Glutamatergic neuron (in vitro differentiated cells): Measurements from ENCODE around the gene CELF2. TPM values are rescaled to one million over a fixed set of nuclear protein-coding genes. Genes with fewer than 3 reads are reported as not detected.
A peak's percentile ranks its signal among the peaks of the same experiment; 100 is the strongest.

Source experiments
- DNase-seq: peaks from one replicate; pipeline ENCODE4 v3.0.0; 2022
- H3K27ac Mint-ChIP-seq: one replicate; pipeline ENCODE4 v1.8.0; 2020; ENCODE audit warnings: mild to moderate bottlenecking, mixed read lengths, inconsistent platforms; ENCODE audit not compliant: unreplicated experiment
- H3K27me3 Mint-ChIP-seq: one replicate; pipeline ENCODE4 v1.8.0; 2020; ENCODE audit warnings: mild to moderate bottlenecking, moderate library complexity, mixed read lengths, inconsistent platforms; ENCODE audit not compliant: unreplicated experiment
- H3K36me3 Mint-ChIP-seq: one replicate; pipeline ENCODE4 v1.8.0; 2020; ENCODE audit warnings: mild to moderate bottlenecking, mixed read lengths, inconsistent platforms; ENCODE audit not compliant: unreplicated experiment
- H3K4me1 Mint-ChIP-seq: one replicate; pipeline ENCODE4 v1.8.0; 2020; ENCODE audit warnings: mild to moderate bottlenecking, low read depth, mixed read lengths, inconsistent platforms; ENCODE audit not compliant: unreplicated experiment
- H3K4me3 Mint-ChIP-seq: one replicate; pipeline ENCODE4 v1.8.0; 2020; ENCODE audit warnings: mild to moderate bottlenecking, mixed read lengths, inconsistent platforms; ENCODE audit not compliant: unreplicated experiment
- H3K9me3 Mint-ChIP-seq: one replicate; pipeline ENCODE4 v1.8.0; 2020; ENCODE audit warnings: mild to moderate bottlenecking, moderate library complexity, mixed read lengths, inconsistent platforms; ENCODE audit not compliant: unreplicated experiment
- CTCF ChIP-seq: fragments of 200-600 bp; sonication (generic); IDR thresholded peaks from one replicate; pipeline ENCODE4 v1.5.0; 2021; ENCODE audit not compliant: partially characterized antibody, unreplicated experiment
- total RNA-seq: library from RNA; stranded (reverse); fragmentation: NEBNext Ultra II Directional; extraction: Animal tissue kit (Norgen Biotek cat#: 25700); gene quantifications from one replicate; pipeline ENCODE4 v1.2.1, GENCODE V29; 2021; ENCODE audit not compliant: unreplicated experiment

Gene CELF2
- total RNA-seq, 1 donor from 2014 or later: 47.4 TPM

GRCh38 chr10:11193001-11193551 is 175.4 kb downstream of the CELF2 start:
- Mint-ChIP-seq H3K27ac (no peak overlapping the region), H3K4me3 (no peak overlapping the region), H3K36me3 (no peaks in the 10 kb centered on the region), H3K27me3 (no peaks in the 10 kb centered on the region), H3K9me3 (peaks cover 8% of the 10 kb centered on the region), H3K4me1 (peaks cover 33% of the 10 kb centered on the region)
- DNase-seq: no peak
- no peak for TF ChIP-seq CTCF

DNA sequence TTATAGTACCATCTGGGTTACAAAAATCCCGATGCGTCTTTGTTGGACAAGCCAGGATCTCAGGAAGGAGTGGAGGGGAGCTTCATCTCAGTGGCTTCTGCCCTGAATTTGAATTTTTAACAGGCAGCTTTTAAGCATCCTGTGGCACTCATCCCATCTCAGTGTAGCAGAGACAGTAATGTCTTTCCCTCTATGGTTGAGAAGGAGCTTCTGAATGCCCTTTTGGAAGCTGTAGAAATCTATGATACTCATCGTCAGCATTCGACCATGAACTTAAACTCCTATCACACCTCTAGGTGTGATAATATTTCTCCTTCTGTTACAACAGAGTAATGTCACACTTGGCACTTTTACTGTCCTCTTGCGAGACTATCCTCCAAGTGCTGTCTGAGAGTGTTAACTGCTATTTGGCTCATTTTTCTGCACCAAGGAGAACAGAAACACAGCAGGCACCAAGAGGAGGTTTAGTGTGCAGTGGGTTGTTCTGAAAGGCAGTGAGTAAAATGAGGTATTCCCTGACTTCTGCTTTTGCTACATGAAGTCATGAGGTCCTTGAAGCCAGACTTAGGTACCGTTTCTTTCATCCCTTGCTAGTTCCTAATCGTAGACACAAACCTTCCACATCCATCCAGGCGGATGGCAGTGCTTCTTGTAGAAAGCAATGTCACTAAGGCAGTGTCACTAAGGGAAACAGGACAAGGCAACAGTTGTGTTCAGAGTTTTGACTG is 177.4 kb downstream of the CELF2 start:
- Mint-ChIP-seq H3K4me1 (peaks cover 25% of the 10 kb centered on the region), H3K36me3 (no peaks in the 10 kb centered on the region), H3K4me3 (no peak overlapping the region), H3K27me3 (no peaks in the 10 kb centered on the region), H3K9me3 (peaks cover 4% of the 10 kb centered on the region), H3K27ac (peak overlapping the region; percentile 6)
- TF ChIP-seq CTCF: no peak
- DNase-seq: no peak

- Mint-ChIP-seq H3K9me3 (peaks cover 5% of the 10 kb centered on the region), H3K4me1 (peaks cover 21% of the 10 kb centered on the region), H3K36me3 (no peaks in the 10 kb centered on the region), H3K27me3 (peaks cover 2% of the 10 kb centered on the region), H3K27ac (peak overlapping the region; percentile 6), H3K4me3 (no peak overlapping the region)
- no peak for DNase-seq
- no peak for TF ChIP-seq CTCF
Observed at GRCh38 chr10:11195623-11196022, 178.0 kb downstream of the CELF2 start.

- Mint-ChIP-seq H3K36me3 (no peaks in the 10 kb centered on the region), H3K9me3 (peaks cover 6% of the 10 kb centered on the region), H3K4me1 (peaks cover 14% of the 10 kb centered on the region), H3K27ac (no peak overlapping the region), H3K27me3 (peaks cover 2% of the 10 kb centered on the region), H3K4me3 (no peak overlapping the region)
- no peak for DNase-seq
- no peak for TF ChIP-seq CTCF
Observed at GRCh38 chr10:11197266-11197712, 179.6 kb downstream of the CELF2 start.

- no peak for TF ChIP-seq CTCF
- Mint-ChIP-seq H3K4me3 (no peak overlapping the region), H3K4me1 (peaks cover 12% of the 10 kb centered on the region), H3K36me3 (no peaks in the 10 kb centered on the region), H3K9me3 (peaks cover 6% of the 10 kb centered on the region), H3K27ac (no peak overlapping the region), H3K27me3 (peaks cover 2% of the 10 kb centered on the region)
- no peak for DNase-seq
Observed at GRCh38 chr10:11197878-11198277, 180.2 kb downstream of the CELF2 start.
